Midbrain (tissue), 1 donor: ENCODE data around the gene FUT6.

ENCODE experiments used
- DNase-seq: peaks from one replicate; lab custom pipeline; 2025; lab: John Stamatoyannopoulos, UW

Gene FUT6

DNA sequence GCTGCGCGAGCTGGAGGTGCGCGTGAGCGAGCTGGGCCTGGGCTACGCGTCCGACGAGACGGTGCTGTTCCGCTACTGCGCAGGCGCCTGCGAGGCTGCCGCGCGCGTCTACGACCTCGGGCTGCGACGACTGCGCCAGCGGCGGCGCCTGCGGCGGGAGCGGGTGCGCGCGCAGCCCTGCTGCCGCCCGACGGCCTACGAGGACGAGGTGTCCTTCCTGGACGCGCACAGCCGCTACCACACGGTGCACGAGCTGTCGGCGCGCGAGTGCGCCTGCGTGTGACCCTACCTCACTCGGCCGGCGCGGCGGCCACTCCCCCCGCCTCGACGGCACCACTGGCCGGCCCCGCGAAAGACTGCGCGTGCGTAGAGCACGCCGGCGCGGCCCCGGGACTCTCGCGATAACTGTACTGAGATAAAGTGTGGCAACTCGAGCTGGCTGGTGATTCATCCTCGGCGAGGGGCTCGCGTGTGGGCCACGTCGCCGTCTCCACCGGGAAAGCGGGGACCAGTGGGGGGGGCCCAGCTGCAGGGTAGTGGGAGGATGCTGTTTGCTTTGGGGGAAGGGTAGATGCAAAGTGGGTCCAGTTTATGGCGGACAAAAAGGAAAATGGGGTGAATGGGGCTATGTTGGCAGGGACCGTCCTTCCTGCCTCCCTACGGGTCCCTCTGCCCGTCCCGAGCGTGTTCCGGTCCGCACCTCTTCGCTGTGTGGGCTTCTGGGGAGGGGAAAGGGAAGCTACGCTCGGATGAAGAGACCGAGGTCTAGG lies 11.4 kb downstream of the FUT6 start:
- DNase-seq: peak; percentile 49

DNA sequence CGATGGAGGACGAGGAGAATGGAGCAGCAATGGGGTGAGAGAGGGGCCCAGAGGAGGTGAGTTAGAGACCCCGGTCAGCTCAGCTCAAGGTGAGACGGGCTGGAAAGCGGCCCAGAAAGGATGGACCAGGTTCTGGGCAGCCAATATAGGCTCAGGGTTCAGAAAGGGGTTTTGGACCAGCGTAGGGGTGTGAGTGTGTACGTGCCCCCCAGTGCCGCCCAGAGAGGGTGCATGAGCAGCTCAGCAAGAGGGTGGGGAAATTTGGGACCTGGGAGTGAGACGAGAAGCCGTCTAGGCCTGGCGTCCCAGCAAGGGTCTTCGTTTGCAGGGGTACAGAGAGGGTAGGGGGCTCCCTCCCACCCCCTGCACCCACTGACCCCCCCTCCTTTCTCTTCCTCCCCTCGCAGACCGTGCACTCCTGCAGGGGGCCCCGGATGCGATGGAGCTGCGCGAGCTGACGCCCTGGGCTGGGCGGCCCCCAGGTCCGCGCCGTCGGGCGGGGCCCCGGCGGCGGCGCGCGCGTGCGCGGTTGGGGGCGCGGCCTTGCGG lies 12.1 kb downstream of the FUT6 start:
- no peak for DNase-seq

DNA sequence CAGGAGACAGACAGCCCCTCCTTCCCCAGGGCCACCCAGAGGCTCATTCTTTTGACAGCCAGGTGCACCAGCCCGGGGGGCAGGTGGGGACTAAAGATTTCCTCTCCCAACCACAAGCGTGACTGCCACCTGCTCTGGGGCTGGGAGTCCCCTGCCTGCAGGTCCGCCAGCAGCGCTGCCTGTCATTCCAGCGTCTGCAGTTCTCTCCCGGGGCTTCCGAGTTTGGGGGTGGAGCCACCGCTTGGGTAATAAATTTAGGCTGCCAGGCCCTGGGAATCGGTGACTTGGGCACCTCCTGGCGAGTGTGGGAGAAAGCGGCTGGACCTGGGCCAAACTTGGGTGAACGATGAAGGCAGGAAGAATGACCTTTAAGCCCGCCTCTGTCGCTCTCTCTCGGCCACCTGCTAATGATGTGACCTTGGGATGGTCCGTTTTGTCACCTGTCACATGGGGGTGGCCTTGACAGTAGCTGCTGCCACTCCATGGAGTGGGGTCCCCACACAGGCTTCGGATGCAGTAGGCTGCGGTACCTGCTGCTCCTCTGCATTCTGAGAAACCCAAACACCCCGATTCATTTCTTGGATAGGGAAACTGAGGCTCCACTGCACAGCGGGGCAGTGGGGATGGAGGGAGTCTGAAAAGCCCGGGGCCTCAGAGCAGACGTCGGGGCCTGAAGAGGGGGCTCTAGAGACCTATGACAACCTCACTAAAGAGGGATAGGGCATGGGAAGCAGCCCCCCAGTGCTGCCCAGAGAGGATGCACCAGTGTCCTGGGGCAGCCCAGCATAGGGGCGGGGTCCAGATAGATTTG lies 12.8 kb downstream of the FUT6 start:
- no peak for DNase-seq

DNA sequence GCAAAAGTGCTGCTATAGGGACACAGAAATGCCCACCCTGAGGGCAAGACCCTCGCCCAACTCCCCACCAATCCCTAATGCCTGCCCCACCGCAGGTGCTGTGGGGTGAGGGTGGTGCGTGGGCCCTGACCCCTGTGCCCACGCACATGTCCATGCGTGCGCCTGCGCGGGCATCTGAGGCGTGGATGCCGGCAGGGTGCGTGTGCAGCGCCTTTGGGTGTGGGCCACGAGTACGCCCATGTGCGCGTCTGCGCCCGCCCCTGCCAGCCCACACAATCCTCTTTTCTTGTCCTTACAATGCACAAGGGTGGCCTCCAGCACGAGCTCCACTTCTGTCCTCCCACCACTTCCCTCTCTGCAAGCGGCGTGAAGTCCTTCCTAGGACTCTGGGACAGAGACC lies 14.3 kb downstream of the FUT6 start:
- no peak for DNase-seq

DNA sequence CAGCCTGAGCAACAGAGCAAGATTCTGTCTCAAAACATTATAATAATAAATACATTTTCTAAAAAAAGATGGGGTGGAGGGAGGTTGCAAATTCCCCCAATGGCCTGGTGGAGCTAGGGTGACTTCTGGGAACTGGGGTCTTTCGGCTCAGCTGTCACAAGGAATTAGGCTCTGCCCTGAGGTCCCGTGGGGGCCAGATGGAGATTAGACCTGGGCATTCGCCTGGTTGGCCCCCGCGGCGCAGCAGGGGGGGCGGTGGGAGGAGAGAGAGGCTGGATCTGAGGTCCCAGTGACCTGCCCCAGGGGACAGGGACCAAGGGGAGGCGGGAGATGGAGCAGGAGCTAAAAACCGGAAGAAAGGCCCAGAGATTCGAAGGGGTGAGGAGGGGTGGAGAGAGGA lies 14.8 kb downstream of the FUT6 start:
- no peak for DNase-seq

DNA sequence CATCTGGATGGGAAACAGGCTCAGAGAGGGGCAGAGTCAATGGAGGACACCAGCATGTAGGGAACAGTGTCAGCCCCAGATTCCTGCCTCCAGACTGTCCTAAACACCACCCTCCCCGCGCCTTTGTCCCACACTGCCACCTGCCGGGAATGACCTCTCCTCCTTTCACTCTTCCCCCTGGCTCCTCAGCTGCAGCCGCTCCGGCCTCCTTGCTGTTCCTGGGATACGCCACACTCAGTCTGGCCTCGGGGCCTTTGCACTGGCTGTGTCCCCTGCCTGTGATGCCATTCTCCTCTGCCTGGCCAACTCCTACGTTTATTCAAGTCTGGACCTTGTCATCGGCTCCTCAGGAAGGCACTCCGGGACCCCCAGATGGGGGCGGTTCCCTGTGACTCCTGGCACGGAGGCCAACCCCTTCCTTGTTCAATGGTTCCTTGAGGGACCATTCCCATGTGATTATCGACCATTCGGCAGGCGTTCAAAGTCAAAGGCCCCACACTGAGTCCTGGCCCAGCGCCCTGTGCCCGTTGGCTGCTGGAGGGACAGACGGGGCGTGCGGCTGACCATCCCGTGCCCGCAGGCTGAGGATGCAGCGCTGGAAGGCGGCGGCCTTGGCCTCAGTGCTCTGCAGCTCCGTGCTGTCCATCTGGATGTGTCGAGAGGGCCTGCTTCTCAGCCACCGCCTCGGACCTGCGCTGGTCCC lies 15.8 kb downstream of the FUT6 start:
- no peak for DNase-seq

DNA sequence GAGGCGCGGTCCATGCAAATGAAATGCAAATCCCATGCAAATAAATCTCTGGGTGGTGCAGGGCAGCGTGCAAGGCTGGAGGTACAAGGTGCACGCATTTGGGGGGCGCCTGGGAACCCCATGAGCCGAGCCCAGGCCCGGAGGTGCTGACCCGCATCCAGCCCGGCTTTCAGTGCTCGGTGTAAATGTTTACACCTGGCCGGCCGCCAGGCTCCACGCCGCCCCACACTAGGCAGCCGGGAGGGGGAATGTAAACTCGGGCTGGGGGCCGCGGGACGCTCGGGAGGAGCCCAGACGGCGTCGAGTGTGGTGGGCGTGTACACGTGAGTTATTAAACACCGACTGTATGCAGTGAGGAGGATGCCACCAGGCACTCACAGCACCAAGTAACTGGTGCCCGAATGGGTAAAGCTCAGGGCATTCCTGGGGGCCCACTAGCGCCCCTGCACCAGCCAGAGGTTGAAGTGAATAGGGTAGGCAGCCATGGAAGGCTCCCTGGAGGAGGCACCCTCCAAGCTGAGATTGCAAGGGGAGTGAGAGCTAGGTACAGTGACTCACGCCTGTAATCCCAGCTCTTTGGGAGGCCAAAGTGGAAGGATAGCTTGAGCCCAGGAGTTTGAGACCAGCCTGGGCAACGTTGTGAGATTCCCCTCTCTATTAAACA lies 17.2 kb downstream of the FUT6 start:
- no peak for DNase-seq

DNA sequence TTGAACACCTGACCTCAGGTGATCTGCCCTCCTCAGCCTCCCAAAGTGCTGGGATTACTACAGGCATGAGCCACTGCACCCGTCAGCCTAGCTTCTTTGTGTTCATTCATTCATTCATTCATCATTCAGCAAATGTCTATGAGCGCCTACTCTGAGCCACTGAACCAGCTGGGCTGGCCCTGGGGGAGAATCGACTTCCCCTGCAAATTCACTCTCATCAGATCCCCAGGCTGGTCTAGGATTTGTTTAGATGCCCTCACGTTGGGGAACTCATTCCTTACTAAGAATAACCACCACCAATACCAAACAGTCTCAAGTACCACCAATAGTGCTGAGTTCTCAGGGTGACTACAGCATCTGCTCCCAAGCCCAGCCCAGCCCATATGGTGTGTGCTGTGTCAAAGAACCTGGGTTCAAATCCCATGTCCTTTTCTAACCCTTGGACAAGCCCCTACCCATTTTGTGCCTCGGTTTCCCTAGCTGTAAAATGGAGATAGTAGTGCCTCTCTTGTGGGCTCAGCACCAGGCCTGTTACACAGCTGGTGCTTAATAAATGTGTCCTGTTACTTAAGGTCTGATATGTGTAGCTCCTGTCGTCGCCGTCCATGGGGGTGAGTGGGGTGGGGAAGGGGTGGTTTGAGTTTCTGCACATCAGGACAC lies 17.9 kb downstream of the FUT6 start:
- no peak for DNase-seq

DNA sequence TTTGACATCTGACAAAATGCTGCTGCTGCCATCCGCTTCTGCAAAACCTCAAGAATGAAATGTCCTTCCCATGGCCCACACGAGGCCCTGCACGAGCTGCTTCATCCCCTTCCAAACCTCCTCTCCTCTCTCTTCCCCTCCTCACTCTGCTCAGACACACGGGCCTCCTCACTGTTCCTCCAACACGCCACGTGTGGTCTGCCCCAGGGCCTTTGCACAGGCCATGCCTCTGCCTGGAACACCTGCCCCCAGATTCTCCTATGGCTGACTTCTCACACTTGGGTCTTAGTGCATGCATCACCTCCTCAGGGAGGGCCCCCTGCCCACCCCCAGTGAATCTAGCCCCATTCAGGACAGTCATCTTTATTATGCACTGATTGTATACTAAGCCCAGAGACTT lies 18.7 kb downstream of the FUT6 start:
- no peak for DNase-seq

DNA sequence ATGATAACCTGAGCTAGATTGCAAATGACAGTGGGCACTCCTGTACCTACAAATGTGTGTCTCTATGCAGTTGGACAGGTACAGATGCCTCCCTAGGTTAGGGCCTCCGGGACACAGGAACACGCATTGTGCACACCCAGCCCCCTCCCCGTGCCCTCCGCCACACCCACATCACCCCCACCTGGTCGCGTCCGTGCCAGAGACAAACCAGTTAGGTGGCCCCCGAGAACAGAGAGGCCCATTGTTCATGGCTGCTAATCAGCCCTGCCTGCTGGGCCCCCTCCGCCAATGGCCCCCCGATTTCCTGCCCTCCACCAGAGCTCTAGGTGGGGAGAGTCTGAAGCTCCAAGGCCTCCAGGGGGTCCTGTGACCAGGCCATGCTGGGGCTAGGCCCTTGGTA lies 20.9 kb downstream of the FUT6 start:
- no peak for DNase-seq

DNA sequence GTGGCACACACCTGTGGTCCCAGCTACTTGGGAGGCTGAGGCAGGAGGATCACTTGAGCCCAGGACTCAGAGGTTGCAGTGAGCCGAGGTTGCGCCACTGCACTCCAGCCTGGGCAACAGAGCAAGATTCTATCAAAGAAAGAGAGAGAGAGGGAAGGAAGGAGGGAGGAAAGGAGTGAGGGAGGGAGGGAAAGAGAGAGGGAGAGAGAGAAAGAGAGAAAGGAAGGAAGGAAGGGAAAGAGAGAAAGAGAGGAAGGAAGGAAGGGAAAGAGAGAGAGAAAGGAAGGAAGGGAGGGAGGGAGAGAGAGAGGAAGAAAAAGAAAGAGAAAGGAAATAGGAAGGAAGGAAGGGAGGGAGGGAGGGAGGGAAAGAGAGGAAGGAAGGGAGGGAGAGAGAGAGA lies 22.3 kb downstream of the FUT6 start:
- DNase-seq: no peak

DNA sequence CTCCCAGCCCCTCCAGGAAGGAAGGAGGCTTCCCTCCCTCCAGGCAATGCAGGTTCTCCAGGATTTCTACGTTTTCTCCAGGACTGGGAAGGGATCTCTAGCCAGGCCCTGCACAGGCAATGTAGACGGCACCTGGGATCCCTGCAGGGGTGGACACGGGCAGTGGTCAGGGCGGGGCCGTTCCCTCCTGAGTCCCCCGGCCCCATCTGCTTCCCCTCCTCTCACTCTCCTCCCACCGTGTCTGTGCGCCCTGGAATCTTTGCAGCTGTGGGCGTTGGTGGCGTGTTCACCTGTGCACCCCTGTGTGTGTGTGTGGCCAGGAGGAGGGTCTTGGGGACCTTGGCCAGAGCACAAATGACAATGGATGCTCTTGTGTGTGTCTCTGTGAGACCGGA lies 24.7 kb downstream of the FUT6 start:
- no peak for DNase-seq

DNA sequence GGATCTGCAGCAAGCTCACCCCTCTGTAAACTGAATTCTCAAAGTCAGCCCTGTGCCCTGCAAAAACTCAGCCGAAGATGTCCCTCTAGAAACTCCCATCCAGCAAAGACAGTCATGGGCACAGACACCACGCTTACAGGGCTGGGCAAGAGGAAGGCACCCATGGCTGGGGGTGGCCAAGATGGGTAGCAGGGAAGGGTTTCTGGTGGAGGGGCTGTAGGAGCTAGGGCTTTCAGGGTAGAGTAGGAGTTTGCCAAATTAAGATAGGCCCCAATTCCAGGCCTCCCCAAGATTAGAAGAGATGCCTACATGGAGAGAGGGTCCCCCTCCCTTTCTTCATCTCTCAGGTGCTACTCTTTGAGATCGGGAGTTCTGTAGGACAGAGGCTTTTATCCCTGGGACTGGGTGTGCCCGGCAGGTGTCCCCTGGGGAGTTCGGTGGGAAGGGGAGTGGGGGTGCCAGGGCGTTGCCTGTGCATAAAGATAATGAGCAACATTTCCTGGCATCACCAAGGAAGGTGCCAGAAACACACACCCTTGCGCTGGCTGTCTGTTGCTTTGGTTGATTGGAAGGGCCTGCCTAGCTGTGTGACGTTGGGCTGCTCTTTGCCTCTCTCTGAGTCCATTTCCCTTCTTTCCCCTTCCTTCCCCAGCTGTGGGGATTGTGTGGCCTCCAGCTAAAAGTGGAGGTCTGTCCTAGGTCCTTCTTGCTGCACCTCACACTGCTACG lies 25.2 kb downstream of the FUT6 start:
- DNase-seq: no peak

DNA sequence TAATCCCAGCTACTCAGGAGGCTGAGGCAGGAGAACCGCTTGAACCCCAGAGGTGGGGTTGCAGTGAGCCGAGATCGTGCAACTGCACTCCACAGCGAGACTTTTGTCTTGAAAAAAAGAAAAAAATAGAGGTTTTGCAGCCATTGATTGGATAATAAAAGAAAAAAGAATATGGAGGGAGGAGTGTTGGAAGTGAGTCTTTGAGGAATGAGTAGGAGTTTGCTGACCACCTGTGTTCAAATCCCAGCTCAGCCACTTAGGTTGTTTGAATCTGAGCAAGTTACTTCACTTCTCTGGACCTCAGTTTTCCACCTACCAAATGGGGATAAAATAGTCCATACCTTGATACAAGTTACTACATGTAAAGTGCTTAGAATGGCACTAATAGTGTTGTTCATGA lies 28.4 kb downstream of the FUT6 start:
- no peak for DNase-seq

DNA sequence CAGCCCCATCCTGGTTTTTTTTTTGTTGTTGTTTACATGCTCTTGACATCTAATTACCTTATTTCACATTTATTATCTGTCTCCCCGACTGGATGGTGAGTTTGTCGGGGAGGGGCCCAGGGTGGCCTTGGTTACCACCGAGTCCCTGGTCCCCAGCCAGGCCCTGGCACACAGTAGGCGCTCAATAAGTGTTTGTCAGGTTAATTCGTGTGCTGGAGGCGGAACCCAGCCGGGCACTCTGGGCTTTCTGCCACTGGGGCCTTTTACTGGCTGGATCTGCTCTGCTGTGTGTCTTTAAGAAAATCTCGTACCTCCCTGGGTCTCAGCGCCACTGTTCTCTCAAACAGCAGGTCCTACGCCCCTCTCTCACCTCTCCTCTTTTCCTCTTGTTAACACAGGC lies 30.0 kb downstream of the FUT6 start:
- DNase-seq: no peak

DNA sequence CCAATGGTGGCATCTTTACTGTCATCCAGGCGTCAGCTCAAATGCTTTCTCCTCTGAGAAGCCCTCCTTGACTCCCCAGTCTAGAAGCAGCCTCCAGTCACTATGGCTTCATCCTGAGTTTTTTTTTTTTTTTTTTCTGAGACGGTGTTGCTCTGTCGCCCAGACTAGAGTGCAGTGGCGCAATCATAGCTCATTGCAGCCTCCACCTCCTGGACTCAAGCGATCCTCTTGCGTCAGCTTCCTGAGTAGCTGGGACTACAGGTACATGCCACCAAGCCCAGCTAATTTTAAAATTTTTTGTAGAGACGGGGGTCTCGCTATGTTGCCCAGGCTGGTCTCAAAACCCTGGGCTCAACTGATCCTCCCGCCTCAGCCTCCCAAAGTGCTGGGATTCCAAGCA lies 30.4 kb downstream of the FUT6 start:
- DNase-seq: no peak

DNA sequence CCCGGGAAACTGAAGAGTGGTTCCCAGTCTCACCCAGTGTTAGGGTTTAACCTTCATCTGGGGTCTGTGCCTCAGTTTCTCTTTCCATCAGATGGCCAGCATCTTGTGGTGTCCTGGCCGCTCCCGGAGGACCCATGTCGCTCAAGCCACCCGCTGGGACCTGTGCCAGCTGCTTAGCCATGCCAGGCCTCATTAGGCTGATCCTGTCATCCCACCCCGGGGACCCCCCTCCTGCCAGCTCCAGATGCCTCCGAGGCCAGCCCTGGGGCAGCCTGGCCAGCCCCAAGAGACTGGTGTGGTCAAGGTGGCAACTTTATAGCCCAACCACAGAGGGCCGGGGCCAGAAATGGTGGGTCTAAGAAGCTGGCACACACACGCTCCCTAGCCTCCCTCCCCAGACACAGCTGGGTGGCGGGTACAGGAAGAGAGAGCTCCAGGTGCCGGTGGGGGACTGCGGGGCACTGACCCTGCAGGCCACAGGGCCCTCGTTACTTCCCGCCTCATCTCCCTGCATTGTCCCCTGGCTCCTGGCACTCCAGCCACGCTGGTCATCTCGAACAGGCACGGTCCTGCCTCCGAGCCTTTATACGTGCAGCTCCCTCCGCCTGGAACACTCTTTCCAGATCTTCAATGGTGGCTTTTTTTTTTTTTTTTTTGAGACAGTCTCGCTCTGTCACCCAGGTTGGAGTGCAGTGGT lies 31.2 kb downstream of the FUT6 start:
- no peak for DNase-seq

DNA sequence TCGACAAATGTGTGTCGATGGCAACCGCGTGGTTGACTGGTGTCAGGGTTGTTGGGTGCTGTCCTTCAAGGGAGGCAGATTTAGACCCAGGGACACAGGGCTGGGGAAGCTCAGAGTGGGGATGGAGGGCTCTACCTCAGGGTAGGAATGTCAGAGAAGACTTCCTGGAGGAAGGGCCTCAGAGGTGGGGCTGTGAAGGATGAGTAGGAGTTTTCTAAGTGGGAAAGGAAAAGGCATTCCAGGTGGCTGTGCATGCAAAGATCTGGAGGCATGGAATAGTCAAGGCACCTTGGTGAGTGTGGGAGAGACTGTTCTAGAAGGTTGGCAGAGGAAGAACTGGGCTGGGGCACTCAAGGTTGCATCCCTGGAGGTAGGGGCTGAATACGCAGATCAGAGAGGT lies 32.6 kb downstream of the FUT6 start:
- DNase-seq: no peak

DNA sequence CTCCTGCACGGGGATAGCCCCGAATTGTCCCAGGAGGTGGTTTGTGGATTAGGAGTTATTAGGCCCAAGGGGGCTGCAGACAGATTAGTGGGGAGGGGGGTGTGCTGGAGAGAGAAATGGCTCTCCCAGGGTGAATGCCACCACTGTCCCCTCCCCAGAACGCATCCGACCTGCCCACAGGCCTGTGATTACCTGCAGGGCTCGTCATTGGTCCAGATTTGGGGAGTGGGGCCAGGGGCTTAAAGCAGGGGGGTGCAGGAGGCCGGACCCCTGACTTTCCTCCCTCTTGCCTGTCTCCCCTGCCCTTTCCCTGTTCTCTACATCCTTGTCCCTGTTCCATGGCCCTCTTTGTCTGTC lies 33.4 kb downstream of the FUT6 start:
- DNase-seq: no peak

DNA sequence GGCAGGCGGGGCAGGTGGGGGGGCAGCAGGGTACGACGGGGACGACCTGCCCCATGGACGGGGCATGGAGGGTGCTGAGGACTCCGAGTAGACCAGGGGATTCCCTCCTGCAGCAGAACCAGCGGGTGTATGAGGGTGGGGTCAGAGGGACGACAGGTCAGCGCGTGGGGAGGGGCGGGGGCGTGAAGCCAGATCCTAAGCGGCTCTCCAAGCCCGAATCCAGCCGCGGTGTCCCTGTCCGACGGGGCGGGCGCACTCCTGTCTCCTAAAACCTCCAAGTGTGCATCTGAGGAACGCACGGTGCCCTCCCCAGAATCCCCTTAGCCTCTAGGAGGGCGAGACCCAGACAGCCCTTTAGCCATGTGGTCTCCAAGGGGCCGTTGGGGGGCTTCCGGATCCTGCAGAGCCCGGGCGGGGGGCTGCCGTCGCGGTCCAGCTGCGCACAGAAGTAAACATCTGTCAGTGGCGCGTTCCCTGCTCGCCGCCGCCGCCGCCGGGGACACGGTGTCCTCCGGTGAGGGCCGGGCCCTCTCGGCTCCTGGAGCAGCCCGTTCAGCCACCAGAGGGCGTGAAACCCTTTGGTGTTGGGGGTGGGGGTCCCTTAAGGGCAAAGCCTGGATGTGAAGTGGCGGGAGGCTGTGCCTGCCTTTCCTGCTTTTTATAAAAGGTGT lies 33.9 kb downstream of the FUT6 start:
- peak; percentile 2 for DNase-seq
